HAP-1 (cell line): ENCODE data around the gene AGGF1.

Experiments
- DNase-seq, 2 experiments: peaks; one replicate each; pipeline ENCODE4 v3.0.0-alpha.2; 2016 to 2020; ENCODE audit warnings: low spot score in 2 of 2
- H3K27me3 ChIP-seq: fragments of 250-450 bp; sonication (Bioruptor Pico); 2 replicates; pipeline ENCODE4 v1.5.1; 2020; ENCODE audit warnings: low read depth, mild to moderate bottlenecking, moderate library complexity
- H3K36me3 ChIP-seq: fragments of 250-450 bp; sonication (Bioruptor Pico); replicated peaks from 2 replicates; pipeline ENCODE4 v1.5.1; 2020; ENCODE audit warnings: mild to moderate bottlenecking
- H3K4me1 ChIP-seq: fragments of 250-450 bp; sonication (Bioruptor Pico); 2 replicates; pipeline ENCODE4 v1.5.1; 2020; ENCODE audit warnings: mild to moderate bottlenecking
- H3K4me3 ChIP-seq: fragments of 250-450 bp; sonication (Bioruptor Pico); 2 replicates; pipeline ENCODE4 v1.5.1; 2020; ENCODE audit warnings: mild to moderate bottlenecking, moderate library complexity
- H3K9me3 ChIP-seq: fragments of 250-450 bp; sonication (Bioruptor Pico); 2 replicates; pipeline ENCODE4 v1.5.1; 2020; ENCODE audit warnings: mild to moderate bottlenecking, moderate library complexity
- in situ Hi-C: fragments of 300-500 bp; cut with MboI; formaldehyde crosslinking; loops from 3 replicates; pipeline ENCODE4 v1.14.3; 2020; ENCODE audit warnings: low sequenced_read_pairs, inconsistent platforms, mixed read lengths

Gene AGGF1

GRCh38 chr5:77008413-77008812 is 21.8 kb upstream of the AGGF1 start:
- in situ Hi-C loops = no loop called here

GRCh38 chr5:77010243-77010642 is 20.0 kb upstream of the AGGF1 start:
- no peaks in the 10 kb centered on the region for H3K9me3 ChIP-seq
- H3K4me1 ChIP-seq = no peaks in the 10 kb centered on the region
- DNase-seq = no peak
- H3K4me3 ChIP-seq = no peak overlapping the region
- in situ Hi-C loops = no loop called here
- H3K36me3 ChIP-seq = no peaks in the 10 kb centered on the region
- H3K27me3 ChIP-seq = peaks cover 3% of the 10 kb centered on the region; the same call in 1 of the 2 replicates

More at GRCh38 chr5:77008413-77008812, 21.8 kb upstream of the AGGF1 start:
- no peaks in the 10 kb centered on the region for H3K4me1 ChIP-seq
- H3K36me3 ChIP-seq = no peaks in the 10 kb centered on the region
- no peaks in the 10 kb centered on the region for H3K9me3 ChIP-seq
- no peak overlapping the region for H3K4me3 ChIP-seq
- H3K27me3 ChIP-seq = peaks cover 4% of the 10 kb centered on the region; the same call in 1 of the 2 replicates
- no peak for DNase-seq

GRCh38 chr5:77011498-77011897 is 18.7 kb upstream of the AGGF1 start:
- Histone ChIP-seq H3K27me3 (no peaks in the 10 kb centered on the region), H3K4me1 (no peaks in the 10 kb centered on the region), H3K36me3 (no peaks in the 10 kb centered on the region), H3K4me3 (no peak overlapping the region), H3K9me3 (no peaks in the 10 kb centered on the region)
- DNase-seq = no peak
- in situ Hi-C loops = no loop called here

GRCh38 chr5:77012601-77013000 is 17.6 kb upstream of the AGGF1 start:
- in situ Hi-C loops = no loop called here
- Histone ChIP-seq H3K9me3 (no peaks in the 10 kb centered on the region), H3K4me1 (no peaks in the 10 kb centered on the region), H3K4me3 (no peak overlapping the region), H3K36me3 (no peaks in the 10 kb centered on the region), H3K27me3 (peaks cover 8% of the 10 kb centered on the region)
- DNase-seq = no peak

GRCh38 chr5:77015938-77016569 is 14.2 kb upstream of the AGGF1 start:
- Histone ChIP-seq H3K4me3 (no peak overlapping the region), H3K27me3 (peaks cover 11% of the 10 kb centered on the region), H3K9me3 (no peaks in the 10 kb centered on the region), H3K36me3 (no peaks in the 10 kb centered on the region), H3K4me1 (no peaks in the 10 kb centered on the region)
- DNase-seq = peak in 1 of 2 experiments; percentile 28
- in situ Hi-C loops = no loop called here

- no peak overlapping the region for H3K4me3 ChIP-seq
- H3K4me1 ChIP-seq = no peaks in the 10 kb centered on the region
- no peaks in the 10 kb centered on the region for H3K9me3 ChIP-seq
- H3K27me3 ChIP-seq = peaks cover 11% of the 10 kb centered on the region
- in situ Hi-C loops = no loop called here
- no peaks in the 10 kb centered on the region for H3K36me3 ChIP-seq
- no peak for DNase-seq
Measured at GRCh38 chr5:77016962-77017361, 13.2 kb upstream of the AGGF1 start.

GRCh38 chr5:77017668-77018067 is 12.5 kb upstream of the AGGF1 start:
- Histone ChIP-seq H3K4me3 (no peak overlapping the region), H3K4me1 (no peaks in the 10 kb centered on the region), H3K27me3 (peaks cover 11% of the 10 kb centered on the region), H3K9me3 (no peaks in the 10 kb centered on the region; the same call in 1 of the 2 replicates), H3K36me3 (no peaks in the 10 kb centered on the region)
- in situ Hi-C loops = no loop called here
- DNase-seq = no peak

- peaks cover 2% of the 10 kb centered on the region for H3K27me3 ChIP-seq
- no peaks in the 10 kb centered on the region for H3K36me3 ChIP-seq
- H3K4me1 ChIP-seq = no peaks in the 10 kb centered on the region
- no peaks in the 10 kb centered on the region; the same call in none of the 2 replicates for H3K9me3 ChIP-seq
- in situ Hi-C loops = no loop called here
- H3K4me3 ChIP-seq = no peak overlapping the region
- DNase-seq = no peak
Measured at GRCh38 chr5:77022511-77023417, 7.4 kb upstream of the AGGF1 start.

- peaks cover 8% of the 10 kb centered on the region for H3K9me3 ChIP-seq
- no peak for DNase-seq
- in situ Hi-C loops = no loop called here
- no peak overlapping the region for H3K4me3 ChIP-seq
- H3K36me3 ChIP-seq = no peaks in the 10 kb centered on the region
- no peaks in the 10 kb centered on the region for H3K27me3 ChIP-seq
- H3K4me1 ChIP-seq = no peaks in the 10 kb centered on the region
Measured at GRCh38 chr5:77024490-77024889, 5.7 kb upstream of the AGGF1 start.

GRCh38 chr5:77028631-77029375 is 1.4 kb upstream of the AGGF1 start:
- DNase-seq = no peak
- Histone ChIP-seq H3K4me1 (peaks cover 14% of the 10 kb centered on the region), H3K36me3 (no peaks in the 10 kb centered on the region), H3K27me3 (no peaks in the 10 kb centered on the region), H3K9me3 (peaks cover 13% of the 10 kb centered on the region), H3K4me3 (no peak overlapping the region)
- in situ Hi-C loops = no loop called here

GRCh38 chr5:77029376-77029885 is 773 bp upstream of the AGGF1 start:
- Histone ChIP-seq H3K27me3 (no peaks in the 10 kb centered on the region), H3K36me3 (no peaks in the 10 kb centered on the region), H3K4me1 (peaks cover 14% of the 10 kb centered on the region), H3K9me3 (peaks cover 13% of the 10 kb centered on the region), H3K4me3 (no peak overlapping the region)
- in situ Hi-C loops = no loop called here
- no peak for DNase-seq

- H3K27me3 ChIP-seq = no peaks in the 10 kb centered on the region
- no peak overlapping the region for H3K4me3 ChIP-seq
- no peak for DNase-seq
- H3K9me3 ChIP-seq = peaks cover 13% of the 10 kb centered on the region
- H3K36me3 ChIP-seq = peaks cover 12% of the 10 kb centered on the region
- peaks cover 14% of the 10 kb centered on the region for H3K4me1 ChIP-seq
- in situ Hi-C loops = no loop called here
Measured at GRCh38 chr5:77031891-77032290, 1.7 kb downstream of the AGGF1 start.

GRCh38 chr5:77032635-77033034 is 2.4 kb downstream of the AGGF1 start:
- in situ Hi-C loops = no loop called here
- Histone ChIP-seq H3K4me1 (peaks cover 14% of the 10 kb centered on the region), H3K27me3 (no peaks in the 10 kb centered on the region), H3K36me3 (peaks cover 15% of the 10 kb centered on the region), H3K4me3 (no peak overlapping the region), H3K9me3 (peaks cover 13% of the 10 kb centered on the region)
- peak in 1 of 2 experiments; percentile 33 for DNase-seq
